ENCODE measurements around the gene CAMK2B.

Gene CAMK2B

DNA sequence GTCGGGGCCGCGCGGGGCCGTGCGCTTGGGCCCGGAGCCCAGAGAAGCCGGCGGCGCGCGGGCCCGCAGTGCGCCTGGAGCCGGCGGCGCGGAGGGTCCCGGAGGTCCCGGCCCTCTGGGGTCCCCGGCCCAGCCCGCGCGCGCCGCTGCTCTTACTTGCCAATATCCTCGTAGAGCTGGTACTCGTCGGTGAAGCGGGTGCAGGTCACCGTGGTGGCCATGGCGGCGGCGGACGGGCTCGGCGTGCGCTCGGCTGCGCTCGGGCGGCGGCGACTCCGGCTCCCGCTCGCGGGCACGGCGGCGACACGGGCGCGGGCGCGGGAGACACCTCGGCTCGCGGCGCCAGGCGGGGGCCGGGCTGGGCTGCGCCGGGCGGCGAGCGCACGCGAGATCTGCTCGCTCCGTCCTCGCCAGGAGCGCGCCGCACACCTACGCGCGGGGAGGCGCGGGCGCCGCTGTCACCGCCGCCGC, at the start of gene CAMK2B:
TSS of gene CAMK2B (minus strand) at position 394 of the 471 bp plus-strand sequence. CDS start at position 221, 173 bp downstream.
- DNase-seq, result no peak

GRCh38 chr7:44374007-44374763, 48.8 kb upstream of the CAMK2B start:
- no peak for DNase-seq

GRCh38 chr7:44373418-44373740, 48.0 kb upstream of the CAMK2B start:
- DNase-seq, result no peak

DNA sequence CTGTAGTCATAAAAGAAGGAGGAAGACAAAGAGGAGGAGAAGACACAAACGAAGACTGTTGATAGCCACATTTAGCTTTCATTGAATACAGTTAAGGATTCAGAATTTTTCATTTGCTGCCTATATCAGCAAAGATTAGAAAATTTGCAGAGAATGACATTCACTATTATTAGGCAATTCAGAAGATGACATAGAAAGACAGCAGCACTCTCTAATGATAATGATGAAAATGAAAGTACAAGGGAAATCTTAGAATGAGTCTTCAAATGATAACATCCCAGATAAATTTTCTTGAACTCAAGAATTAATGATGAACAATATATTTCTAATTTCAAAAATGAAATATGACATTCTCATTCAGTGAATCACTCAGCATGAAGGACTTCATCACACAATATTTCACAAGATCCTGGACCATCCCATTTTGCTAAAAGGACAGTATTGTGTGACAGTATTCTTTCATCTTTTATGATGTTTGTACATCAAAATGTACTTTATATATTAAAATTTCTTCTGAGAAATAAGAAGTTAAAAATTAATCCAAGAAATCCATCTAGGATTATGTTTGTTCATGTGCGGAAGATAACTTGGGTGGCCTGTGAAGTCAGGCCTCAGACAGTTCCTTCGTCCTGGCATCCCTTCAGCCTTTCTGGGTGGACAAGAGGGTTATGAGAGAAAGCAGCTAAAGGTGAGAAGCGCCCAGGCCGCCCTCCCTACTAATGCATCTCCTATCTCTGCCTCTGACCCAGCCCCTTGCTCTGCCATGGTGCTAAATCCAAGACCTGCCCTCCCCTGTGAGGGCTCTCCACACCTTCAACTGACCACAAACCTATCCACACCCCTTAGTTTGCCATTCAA, 47.4 kb upstream of the CAMK2B start:
- DNase-seq, result no peak

DNA sequence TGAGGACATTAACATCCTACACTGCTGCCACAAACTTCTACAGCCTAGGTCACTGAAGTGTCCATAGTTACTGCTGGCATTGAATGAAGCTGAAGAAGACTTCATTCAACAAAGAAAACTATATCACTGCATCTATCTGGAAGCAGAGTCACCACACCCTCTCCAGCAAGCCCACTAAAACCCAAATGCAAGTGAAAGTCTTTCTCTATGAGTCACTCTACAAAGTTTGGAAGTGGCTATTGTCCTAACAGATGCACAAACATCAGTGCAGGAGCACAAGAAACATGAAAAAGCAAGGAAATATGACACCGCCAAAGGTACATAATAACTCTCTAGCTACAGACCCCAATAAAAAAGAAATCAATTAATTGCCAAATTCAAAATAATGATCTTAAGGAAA, 43.5 kb upstream of the CAMK2B start:
- DNase-seq, result no peak

- DNase-seq, result no peak
These were observed 43.1 kb upstream of the CAMK2B start for GRCh38 chr7:44368455-44368854.

DNA sequence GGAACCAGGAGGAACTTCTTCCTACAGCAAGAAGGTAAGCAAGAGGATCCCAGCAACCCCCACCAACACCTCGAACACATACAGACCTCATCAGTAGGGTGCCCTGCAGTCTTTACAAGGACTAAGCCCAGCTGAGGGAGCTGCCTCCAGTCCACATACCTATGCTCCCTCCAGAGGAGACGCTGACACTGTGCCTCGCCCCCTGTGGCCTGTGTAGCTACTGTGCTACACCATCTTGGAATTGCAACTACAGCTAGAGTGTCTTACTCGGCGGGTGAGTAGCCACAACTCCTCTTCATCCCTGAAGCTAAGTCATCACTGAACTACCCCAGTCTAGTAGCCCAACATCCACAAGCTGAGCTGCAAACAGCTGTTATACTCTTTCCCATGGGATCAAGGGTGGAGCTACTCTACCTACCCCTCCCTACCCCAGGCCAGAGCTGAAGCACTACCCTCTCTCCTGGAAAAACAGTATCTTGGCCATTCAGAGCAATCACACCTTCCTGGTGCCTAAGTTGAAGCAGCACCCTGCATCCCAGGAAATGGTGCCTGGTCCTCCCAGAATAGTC, 42.2 kb upstream of the CAMK2B start:
- DNase-seq, result no peak

DNA sequence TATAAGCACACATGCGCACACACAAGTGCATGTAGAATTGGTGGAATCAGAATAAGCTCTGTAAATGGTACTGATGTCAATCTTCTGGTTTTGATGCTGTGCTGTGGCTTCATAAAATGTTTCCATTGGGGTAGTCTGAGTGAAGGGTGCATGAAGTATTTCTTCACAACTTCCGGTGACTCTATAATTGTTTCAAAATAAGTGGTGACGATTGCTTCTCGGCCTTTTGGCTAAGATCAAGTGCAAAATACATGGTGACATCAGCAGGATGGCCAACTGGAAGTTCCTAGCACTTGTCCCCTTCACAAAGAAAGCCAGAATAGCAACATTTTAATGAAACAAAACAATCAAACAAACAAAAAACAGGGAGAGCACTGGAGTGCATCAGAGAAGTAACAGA, 41.6 kb upstream of the CAMK2B start:
- no peak for DNase-seq

DNA sequence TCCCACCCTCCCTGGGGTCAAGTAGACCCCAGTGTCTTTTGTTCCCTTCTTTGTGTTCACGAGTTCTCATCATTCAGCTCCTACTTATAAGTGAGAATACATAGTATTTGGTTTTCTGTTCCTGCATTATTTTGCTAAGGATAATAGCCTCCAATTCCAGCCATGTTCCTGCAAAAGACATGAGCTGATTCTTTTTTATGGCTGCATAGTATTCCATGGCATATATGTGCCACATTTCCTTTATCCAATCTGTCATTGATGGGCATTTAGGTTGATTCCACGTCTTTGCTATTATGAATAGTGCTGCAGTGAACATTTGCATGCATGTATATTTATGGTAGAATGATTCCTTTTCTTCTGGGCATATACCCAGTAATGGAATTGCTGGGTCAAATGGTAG, 28.3 kb upstream of the CAMK2B start:
- no peak for DNase-seq

GRCh38 chr7:44348851-44349781, 23.7 kb upstream of the CAMK2B start:
- no peak for DNase-seq

GRCh38 chr7:44348300-44348699, 22.9 kb upstream of the CAMK2B start:
- DNase-seq, result no peak

GRCh38 chr7:44347546-44348114, 22.2 kb upstream of the CAMK2B start:
- DNase-seq, result no peak

GRCh38 chr7:44346063-44346462, 20.7 kb upstream of the CAMK2B start:
- DNase-seq, result no peak

- DNase-seq, result no peak
These were observed 16.0 kb upstream of the CAMK2B start for GRCh38 chr7:44341401-44341800.

DNA sequence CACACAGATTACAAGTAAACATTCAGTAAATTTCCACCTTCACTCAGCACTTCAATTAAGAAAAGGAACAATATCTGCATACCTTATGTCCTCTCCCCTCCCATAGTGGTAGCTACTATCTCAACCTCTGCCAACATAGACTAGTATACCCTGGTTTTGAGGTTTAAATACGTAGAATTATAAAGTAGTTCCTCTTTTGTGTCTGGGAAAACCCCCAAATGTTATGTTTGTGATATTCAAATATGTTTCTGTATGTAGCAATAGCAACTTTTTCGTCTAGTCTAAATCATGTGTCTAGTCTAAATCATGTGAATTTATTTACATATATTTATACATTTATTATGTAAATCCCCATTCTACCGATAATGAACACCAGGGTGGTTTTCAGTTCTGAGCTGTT, 13.2 kb upstream of the CAMK2B start:
- no peak for DNase-seq

GRCh38 chr7:44336491-44336890, 11.1 kb upstream of the CAMK2B start:
- no peak for DNase-seq

- no peak for DNase-seq
These were observed 9.8 kb upstream of the CAMK2B start for GRCh38 chr7:44335184-44335583.

- no peak for DNase-seq
These were observed 9.3 kb upstream of the CAMK2B start for GRCh38 chr7:44334734-44335097.

GRCh38 chr7:44333911-44334733, 8.7 kb upstream of the CAMK2B start:
- DNase-seq, result no peak

DNA sequence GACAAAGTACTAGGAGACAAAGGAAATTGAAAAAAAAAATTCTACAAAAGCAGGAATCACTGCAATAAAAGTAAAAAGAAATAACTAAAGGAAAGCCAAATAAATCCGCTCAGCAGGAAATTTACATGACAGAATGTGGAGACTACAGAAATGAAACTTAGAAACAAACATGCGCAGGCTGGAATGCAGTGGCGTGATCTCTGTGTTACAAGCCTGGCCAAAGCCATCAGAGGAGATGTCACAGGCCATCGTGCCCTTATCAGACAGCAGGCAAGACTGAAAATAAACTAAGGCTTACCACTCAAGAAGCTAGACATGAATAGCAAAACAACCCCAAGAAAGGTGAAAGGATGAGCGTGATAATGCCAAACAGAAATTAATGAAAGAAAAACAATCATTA, 6.3 kb upstream of the CAMK2B start:
- DNase-seq, result no peak

DNA sequence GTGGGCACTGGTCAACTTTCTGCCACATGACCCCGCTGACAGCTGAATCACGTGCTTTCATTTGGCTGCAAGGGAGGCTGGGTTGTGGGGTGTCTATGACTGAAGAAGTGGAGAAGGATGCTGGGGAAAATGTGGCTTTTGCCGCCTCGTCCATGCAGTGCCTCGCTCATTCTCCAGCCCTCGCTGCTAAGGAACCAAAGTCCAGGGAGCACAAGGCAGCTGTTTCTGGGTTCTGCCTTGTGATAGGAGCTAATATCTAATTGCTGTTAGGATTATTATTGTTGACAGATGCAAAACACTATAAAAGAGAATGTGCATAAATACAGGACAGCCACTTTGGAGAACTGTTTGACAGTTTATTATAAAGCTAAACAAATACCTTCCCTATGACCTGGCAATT, 4.9 kb upstream of the CAMK2B start:
- DNase-seq, result no peak

DNA sequence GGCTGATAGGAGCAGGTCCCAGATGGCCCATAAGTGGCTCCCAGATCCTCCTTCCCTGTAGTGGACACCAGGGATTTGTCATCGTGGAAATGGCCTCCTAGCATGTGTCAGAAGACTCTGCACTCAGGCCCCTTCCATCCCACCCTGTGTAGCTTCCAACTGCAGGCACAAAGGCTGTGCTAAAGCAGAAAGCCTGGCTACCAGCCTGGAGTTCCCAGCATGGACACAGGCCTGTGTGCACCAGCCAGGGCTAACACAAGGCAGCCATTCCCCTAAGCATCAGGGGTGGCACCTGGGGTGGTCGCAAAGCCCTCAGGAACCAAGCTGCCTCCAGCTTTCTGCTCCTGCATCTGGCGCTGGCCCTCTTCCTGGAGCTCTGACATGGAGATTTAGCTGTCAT, 4.5 kb upstream of the CAMK2B start:
- DNase-seq, result no peak

Data from retina (tissue), 1 donor.